Hippocampal formation (tissue), 2 donors: ENCODE results near the gene CLCN2.
A peak's percentile ranks its signal among the peaks of the same experiment; 100 is the strongest.

Experiments
- DNase-seq, 2 donors: peaks; one replicate each; lab custom pipeline; 2025; lab: John Stamatoyannopoulos, UW

Gene CLCN2

DNA sequence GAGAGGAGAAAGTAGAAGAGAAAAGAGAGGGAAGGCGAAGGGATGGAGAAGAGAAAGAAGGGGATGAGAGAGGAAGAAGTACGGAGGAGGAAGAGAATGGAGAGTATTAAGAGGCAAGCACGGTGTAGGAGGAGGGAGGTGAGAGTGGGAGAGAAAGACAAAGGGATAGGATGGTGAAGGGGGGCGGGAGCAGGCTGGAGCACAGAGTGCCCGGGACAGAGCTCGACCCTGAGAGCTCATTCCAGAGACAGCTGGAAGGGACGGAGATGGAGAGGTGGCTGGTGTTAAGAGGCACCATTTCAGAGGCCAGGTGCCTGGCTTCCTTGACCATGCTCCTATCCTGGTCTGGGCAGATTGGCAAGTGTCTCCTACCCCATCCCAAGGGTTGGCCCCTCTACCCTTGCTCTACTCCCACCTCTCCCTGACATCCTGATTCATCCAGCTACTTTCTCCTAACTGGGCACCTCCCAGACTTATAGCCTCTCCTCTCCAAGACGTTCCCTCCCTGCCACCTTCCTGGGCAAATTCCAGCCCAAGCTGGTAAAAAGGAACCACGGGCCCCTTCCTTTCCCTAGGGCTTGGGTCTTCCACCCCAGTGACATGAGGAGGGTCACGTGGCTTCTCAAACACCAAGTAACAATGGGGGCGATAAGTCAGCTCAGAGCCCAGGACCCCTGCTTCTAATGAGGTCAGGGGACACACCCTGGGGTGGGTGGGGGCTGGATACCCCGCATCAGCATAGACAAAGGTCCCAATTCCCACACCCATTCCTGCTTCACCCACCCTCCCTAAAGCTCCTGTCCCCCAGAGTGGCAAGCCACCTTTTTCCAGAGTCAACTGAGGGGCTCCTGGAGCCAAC is 1.1 kb downstream of the CLCN2 start:
- peak; percentile 39 to 76 for DNase-seq

DNA sequence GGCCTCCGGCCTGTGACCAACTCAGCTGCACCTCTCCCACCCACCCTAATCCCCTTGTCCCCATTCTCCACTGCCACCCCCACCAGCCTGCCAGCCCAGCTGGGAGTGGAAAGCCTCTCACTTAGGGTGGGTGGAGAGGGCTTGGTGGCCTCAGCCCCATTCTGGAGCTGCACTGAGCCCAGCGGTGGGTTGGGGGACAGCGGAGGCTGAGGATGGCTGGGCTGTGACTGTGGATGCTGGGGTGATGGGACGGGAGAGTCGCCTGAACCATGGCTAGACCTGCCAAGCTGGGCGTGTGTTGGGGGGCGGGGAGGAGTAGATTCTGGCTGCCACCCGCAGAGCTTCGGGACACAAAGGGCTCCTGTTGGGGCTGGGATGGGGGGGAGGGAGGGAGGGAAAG is 1.8 kb downstream of the CLCN2 start:
- peak; percentile 76 to 77 for DNase-seq

DNA sequence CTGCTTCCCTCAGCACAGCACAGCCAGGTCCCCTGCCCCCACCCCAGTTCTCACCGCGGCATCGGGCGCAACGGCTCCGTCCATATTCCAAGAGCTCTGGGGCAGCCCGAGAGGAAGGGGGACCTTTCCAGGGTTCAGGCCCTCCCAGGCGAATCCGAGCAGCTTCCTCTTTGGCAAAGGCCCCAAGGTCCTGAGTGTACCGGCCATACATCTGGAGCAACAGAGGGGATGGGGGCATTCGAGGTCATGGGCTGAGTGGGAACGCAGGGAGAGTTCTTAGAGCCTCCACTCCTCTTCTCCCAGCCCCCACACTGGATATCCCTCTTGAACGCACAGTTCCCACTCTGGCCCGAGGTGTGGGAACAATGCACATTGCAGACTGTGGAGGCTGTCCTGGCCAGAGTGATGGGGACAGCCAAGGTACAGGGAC is 2.5 kb downstream of the CLCN2 start:
- DNase-seq: no peak

DNA sequence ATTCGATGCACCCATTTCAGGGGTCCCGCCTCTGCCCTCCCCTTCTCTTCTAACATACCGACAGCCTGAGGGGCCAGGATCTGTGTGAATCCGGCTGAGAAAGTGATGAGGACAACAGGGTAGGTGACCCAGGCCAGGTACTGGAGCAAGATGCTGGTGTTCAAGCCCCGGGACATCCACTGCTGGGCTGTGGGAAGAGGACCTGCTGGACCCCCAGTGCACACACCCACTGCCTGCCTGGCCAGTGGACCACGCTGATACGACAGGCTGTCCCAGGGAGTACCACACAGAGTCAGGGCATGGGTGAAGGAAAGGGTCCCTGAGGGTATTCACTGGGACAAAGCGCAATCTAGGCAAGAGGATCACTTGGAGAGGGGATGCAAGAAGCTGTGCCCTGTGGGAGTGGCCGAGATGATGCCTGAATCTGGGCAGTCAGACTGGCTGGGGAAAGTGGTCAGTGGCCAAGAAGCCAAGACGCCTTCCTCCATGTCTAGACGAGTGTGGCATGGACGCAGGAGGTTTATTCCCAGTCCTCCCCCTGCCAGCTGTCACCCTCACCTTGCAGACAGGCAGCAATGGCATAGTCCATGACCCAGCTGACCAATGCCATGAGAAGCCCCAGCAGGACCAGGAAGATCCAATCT is 3.2 kb downstream of the CLCN2 start:
- DNase-seq: no peak

DNA sequence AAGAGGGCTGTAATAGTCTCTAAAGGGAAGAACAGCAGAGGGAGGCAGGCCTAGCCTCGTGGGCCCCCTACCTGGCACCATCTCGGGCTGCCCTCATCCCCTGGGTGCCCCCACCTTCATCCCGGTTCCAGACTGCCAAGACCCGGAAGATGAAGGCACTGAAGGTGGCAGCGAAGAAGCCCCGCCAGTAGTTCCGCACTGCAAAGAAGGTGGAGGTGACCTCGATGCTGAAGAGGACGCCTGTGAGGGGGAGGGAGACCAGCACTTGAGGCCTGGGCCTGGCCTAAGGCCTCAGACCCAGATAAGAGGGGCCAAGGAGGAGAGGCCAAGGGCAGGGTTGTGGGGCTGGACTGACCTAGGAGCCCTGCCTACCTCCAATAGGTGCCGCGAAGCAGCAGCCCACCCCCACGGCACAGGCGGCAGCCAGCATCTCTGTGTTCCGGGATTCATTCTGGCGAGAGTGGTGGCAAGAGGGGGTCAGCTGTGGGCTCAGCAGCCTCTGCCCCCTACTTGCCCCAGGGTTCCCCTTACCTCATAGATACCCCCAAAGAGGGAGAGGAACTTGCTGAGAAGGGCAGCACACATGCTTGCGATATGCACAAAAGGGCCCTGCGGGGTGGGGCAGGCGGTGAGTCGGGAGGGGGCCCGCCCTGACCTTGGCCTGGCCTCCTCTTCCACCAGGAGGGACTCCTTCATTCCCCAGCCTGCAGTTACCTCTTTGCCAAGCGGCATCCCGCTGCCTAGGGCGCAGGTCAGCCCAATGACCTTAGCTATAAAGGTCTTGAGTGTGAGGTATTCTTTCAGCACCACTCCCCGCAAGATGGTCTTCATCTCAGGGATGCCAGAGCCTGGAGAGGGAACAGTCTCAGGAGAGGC is 3.9 kb downstream of the CLCN2 start:
- no peak for DNase-seq

DNA sequence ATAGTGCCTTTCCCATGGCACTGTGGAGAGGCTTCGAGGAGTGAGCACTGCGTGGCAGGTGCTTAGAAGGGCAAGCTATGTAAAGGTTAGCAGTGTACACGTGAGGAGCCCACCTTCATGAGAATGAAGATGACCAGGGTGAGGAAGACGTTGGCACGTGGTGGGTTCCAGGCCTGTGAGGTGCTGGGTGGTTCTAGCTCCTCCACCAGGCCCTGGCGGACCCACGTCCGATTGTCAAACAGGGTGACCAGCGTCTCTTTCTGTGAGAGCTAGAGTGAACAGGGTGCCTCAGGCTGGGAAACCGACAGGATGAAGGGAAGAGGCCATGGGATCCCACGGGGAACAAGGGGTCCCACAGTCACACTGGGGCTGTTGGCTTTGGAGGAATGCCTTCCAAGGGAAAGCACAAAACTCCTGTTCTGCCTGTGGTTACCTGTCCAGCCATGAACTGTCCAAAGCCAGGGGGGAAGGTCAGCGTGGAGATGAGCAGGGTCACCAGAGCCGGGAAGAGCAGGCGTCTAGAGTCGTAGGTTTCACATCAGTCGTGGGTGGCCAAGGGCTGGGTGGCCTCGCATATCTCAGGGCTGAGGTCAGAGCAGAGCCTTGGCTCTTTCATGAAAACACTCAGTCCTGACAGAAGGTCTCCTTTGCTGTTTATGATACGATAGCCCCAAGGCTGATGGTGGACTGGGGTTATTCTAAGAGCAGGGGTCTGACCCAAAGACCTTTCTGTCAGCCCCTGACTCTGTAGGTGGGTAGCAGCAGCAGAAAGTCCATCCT is 6.0 kb downstream of the CLCN2 start:
- no peak for DNase-seq

DNA sequence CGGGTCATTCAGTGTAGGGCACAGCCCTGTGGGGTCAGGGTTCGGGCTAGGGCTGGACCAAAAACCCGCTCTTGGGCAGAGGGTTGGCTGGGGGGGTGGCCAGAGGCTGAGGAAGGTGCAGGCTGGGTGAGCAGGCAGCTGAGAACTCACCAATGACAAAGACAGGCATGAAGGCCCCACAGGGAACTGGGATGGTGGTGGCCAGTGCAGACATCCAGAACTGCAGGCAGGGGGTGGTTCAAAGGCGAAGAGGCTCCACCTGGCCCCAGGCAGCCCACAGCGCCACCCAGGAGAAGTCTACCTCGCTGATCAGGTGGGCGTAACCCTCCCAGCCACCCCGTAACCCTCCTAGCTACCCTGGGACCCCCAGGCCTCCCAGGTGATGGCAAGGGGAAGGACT is 6.7 kb downstream of the CLCN2 start:
- DNase-seq: no peak

DNA sequence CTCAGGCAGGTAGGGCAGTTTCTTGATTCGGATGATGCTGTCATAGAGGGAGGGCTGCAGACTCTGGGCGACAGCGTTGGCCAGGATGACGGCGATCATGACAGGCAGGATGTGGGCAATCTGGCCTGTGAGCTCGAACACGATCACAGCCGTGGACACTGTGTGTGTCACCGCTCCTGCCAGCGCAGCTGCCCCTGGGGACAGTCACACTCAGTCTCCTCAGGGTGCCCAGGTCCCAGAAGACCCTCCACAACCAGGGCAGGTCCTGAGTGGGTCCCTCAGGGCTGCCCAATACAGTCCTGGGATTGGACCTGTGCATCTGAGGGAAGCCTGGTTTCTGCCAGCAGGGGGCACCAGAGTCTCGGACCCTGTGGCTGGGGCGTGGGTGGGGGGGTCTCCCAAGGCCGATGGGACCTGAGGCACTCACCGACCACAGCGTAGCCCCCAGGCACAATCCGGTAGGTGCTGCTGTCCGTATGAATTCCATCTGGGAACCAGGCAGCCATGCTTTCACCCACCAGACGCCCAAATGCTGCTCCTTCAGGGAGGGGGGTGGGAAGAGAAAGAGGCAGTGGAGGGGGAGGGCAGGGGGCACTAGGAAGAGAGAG is 7.2 kb downstream of the CLCN2 start:
- peak in 1 of 2 donors; percentile 18 for DNase-seq

DNA sequence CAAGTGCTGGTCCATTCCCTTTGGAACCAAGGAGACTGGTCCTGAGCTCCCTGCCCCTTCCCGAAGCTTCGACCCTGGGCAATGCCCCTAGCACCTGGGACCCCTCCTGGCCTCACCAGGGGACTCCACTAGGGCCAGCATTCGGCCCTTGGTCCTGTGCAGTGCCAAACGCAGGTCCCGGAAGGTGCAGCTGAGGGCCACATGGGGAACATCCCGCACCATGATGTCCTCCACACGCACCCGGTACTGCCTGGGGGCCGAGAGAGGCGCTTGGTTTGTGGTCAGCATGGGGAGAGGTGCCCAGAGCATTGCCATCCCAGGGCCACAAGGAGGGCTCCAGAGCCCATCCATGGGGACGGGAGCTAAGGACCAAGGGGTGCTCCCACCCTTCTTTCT is 7.9 kb downstream of the CLCN2 start:
- DNase-seq: no peak

DNA sequence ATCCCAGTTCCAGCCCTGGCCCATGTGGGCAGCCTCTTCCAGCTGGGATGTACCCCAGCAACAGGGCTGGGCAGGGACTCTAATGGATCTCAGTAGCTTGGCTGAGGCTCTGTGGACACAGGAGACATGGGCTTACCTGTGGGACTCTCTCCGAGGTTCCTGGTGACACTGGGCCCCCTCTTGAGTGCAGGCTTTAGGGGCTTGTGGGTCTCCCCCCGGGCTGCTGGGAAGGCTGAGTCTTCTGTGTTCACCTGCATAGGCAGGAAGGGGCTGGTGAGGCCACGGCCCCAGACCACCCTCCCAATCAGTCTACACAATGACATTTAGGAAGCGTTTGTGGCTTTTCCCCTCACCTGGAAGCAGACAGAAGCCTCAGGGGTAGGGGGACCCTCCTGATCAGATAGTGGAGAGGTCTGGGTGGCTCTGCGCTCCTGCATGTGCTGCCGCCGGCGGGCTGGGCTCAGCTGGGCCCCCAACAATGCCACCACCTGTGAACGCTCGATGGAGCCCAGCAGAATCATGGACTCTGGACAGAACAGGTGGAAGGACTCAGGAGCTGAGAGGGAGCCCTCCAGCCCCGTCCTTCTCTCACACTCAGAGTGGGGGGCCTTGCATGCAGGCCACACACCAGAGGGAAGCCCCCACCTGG is 8.4 kb downstream of the CLCN2 start:
- DNase-seq: no peak

DNA sequence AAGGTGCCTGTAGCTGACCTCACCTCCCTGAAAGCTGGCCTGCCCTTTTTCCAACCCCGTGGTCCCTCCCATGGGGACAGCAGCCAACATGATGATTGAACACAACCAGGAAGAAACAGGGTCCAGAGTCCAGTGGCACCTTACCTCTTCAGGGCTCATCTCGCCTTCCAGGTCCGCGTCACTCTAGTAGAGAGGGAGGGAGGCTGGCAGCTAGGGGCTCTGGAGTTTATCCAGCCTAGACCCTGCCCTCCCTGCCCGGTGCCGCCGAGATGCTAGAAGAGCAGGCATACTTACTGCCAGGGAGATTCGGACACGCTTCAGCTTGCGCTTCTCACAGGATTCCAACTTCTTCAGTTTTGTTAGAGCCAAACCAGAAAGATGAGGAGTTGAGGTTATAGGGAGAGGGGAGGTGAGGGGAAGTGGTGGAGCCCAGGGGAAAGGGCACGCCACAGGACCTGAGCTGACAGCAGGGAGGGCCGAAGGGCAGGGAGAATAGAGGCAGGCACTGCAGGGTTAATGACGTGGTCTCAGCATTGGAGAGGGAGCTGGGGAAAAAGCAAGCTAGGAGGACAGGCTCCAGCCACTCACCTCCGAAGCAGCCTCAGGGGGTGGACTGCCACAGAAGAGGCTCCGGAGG is 9.1 kb downstream of the CLCN2 start:
- no peak for DNase-seq

DNA sequence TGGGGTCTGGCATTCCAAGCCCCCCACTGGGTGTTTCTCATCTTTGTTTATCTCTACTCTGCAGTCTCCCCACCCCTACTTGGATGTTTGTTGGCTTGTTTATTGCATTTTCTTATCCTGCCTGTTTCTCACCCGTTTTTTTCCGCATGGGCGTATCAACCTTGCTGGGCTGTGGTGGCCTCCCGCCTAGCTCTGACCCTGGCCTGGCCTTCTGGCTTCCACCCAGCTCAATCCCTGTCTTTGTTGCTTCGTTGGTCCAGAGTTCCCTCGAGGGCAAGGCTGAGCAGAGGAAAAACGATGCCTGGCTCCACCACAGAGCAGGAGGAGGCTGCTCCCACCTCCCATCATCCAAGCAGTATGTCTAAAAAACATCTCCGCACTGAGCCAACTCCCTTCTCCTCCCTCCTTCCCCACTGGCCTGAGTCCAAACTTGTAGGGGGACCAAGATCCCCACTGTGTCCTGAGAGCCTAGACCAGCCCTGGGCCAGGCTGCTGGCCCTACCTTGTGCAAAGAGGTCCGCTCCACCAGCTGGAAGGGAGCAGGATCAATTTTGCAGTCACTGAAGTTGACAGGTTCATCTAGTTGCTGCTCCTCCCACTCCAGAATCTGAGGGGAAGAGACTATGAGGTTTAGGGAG is 9.8 kb downstream of the CLCN2 start:
- DNase-seq: no peak

DNA sequence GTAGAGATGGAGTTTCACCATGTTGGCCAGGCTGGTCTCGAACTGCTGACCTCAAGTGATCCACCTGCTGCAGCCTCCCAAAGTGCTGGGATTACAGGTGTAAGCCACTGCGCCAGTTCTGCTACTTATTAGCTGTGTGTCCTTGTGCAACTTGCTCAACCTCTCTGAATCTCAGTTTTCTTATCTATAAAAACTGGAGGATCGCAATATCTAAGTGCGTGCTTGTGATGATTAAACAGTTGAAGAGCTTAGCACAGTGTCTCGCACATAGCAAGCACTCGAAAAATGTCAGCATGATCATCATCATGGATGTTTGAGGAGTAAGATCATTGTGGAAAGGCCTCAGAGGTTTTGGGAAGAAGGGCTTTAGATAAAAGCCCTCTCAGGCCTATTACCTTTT is 10.8 kb downstream of the CLCN2 start:
- no peak for DNase-seq

DNA sequence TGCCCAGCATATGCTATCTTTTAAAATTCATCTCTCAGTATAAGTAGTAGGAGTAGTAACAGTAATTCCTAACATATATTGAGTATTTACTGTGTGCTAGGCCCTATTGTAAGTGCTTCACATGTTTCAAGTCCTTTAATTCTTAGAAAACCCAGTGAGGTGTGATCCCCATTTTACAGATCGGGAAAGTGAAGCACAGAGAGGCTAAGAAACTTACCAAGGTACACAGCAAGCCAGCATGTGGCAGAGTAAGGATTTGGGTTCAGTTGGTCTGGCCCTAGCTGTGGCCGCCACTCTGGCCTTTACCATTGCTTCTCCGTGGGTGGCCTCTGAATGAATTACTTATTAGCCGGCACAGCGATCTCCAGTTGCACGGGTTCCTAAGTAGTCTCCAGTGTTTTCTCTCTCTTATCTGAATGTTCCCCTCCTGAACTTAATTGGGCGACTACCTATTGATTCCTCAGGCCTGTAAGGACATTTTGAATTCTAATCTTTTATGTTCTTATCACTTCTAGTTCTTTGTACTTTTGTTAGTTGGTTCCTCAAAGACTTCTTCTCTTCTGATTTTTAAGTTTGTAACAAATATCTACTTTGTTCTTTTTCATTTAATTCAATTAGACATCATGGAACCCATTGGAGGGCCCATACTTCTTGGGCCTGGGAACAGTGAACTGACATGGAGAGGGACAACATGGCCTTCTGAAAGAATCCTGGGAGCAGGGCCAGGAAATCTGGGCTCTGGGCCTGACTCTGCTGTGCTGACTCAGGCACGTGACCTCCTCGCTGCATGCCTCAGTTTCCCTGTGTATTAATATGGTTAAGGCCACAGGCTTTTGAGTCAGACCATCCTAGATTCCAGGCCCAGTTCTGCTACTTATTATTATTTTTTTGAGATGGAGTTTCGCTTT is 11.6 kb downstream of the CLCN2 start:
- no peak for DNase-seq

DNA sequence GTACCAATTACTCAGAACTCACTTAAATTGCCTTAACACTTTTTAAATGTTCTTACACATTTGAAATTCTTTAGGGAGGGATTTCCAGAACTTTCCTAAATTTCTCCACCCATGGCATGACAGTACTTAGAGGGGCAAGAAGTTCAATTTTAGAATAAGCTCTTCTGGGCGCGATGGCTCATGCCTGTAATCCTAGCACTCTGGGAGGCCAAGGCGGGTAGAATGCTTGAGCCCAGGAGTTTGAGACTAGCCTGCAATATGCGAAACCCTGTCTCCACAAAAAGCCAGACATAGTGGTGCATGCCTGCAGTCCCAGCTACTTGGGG is 13.4 kb downstream of the CLCN2 start:
- no peak for DNase-seq

DNA sequence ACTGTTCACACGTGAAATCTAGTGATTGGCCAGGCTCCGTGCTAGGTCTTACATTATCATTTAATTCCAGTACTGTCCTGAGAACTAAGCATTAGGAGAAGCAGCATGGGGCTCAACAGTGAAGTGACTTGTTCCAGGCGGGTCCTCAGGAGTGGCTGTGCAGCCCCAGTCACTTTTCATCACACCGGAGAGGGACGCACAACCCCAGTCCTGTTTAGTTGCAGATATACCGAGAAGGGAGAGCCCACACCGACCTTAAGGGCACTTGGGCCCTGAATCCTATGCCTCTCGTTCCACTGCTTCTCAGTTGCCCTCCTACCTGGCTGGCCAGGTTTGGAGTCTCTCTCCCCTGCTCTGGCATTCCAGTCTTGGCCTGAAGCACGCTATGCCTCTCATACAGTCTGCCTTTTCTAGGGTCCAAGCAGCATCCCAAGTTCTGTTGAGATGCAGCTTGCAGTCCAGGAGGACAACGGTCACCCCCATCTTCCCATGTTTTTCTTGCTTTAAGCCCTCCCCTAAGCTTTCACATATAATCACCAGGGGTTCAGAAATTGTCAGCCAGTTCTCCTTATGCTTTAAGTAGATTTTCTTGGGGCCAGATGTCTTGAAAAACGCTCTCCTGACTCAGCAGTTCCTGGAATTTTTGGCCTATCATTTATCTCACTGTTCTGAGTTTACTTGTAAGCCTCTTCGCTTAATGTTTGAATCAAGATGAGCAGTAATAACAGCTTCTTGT is 13.9 kb downstream of the CLCN2 start:
- DNase-seq: no peak

DNA sequence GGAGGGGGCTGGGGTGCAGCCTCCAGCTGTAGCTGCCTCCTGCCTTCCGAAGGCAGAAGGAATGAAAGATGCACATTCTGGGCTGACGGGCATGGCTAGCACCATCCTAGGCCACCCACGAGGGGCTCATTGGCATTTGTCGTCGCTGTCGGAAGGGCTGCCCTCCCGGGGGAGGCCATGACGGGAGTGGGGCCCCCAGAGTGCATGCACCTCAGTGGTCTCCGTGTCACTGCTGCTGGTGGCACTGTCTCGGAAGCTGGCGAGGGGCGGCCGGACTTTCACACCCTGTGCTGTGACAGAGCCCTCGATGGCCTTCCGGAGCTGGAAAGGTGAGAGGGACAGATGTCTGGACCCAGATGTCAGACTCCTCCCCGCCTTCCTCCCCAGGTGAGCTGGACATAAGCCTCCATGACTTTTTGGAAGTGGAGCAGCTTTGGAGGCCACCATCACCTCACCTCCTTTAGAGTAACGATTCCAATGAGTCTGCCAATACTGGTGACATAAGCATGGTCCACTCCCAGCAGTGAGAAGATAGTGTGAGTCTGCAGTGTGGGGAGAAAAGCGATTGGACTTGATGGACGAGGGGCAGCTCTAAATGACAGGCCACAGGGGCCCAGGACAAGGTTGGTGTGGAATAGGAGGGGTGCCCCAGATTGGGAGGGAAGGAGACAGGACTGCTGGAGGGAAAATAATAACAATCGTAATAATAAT is 14.8 kb downstream of the CLCN2 start:
- DNase-seq: no peak
